GM19240 (cell line): ENCODE results near the gene PLK5.
"Not testable (repeated sequence)": the region's sequence is repeated elsewhere in the genome, so short reads cannot be mapped to it uniquely, and the experiment has no call there.

ENCODE experiments used
- DNase-seq: peaks from one replicate; pipeline ENCODE4 v3.0.0; 2011; ENCODE audit warnings: low spot score; ENCODE audit not compliant: insufficient read length

PLK5 gene

GRCh38 chr19:1491114-1491848 is 32.6 kb upstream of the PLK5 start, which contains the start of gene REEP6:
Gene REEP6, plus strand, starts transcription at chr19:1491181. Its CDS starts 89 bp downstream, at chr19:1491270.
- no peak for DNase-seq

DNA sequence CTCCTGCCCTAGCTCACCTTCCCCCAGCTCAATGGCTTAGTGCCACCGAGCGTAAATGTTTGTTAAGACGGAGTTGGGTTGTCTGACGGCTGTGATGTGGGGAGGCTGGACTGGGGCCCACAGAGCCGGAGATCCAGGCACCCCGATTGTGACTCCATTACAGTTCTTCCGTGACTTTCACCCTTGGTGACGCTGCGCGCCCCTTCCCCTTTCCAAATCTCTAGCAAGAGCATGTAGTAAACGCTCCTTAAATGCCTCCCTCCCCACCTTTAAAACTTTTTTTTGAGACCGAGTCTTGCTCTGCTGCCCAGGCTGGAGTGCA is 32.1 kb upstream of the PLK5 start:
- DNase-seq = no peak

- DNase-seq = no peak
Observed at GRCh38 chr19:1492474-1493006, 31.3 kb upstream of the PLK5 start.

- DNase-seq = no peak
Observed at GRCh38 chr19:1494115-1494815, 29.6 kb upstream of the PLK5 start.

DNA sequence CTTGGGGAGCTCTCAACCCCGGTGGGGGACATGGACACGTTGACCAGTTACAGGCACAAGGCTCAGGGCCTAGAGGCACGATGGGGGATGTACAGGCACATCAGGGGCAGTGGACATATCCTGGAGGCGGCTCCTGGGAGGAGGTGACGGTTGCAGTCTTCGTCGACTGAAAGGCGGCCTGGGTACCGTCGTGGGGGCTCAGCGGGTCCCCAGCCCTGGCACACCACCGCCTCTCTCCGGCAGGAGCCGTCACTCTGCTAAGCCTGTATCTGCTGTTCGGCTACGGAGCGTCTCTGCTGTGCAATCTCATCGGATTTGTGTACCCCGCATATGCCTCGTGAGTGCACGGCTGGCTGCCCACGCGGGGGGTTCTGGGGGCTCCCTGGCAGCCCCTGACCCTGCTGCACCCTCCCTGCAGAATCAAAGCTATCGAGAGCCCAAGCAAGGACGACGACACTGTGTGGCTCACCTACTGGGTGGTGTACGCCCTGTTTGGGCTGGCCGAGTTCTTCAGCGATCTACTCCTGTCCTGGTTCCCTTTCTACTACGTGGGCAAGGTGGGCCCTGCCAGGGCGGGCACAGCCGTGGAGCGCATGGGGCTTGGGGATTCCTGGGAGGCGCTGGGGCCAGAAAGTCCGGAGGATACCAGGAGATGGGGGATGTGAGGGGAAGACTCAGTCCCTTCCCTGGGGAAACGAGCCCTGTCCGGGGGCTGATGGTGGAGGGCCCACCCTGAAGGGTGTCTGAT is 28.7 kb upstream of the PLK5 start:
- DNase-seq = no peak

DNA sequence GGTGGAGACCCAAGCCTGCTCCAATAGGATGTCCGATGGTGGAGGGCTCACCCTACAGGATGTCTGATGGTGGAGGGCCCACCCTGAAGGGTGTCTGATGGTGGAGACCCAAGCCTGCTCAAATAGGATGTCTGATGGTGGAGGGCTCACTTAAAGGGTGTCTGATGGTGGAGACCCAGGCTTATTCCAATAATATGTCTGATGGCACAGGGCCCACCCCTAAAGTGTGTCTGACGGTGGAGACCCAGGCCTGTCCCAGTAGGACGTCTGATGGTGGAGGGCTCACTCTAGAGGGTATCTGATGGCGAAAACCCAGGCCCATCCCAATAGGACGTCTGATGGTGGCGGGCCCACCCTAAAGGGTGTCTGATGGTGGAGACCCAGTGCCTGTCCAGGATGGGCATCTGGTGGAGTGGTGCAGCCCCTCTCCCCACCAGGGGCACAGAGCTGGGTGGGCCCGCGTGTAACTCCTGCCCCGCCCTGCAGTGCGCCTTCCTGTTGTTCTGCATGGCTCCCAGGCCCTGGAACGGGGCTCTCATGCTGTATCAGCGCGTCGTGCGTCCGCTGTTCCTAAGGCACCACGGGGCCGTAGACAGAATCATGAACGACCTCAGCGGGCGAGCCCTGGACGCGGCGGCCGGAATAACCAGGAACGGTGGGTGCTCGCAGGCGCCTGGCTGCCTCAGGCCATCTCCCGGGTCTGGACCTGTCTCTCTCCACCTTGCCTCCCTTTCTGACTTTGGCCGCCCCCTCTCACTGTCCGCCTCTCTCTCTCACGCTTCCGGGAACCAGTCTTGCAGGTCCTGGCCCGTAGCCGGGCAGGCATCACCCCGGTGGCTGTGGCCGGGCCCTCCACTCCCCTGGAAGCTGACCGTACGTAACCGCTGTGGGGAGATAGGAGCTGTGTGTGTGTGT is 27.8 kb upstream of the PLK5 start:
- no peak for DNase-seq

DNA sequence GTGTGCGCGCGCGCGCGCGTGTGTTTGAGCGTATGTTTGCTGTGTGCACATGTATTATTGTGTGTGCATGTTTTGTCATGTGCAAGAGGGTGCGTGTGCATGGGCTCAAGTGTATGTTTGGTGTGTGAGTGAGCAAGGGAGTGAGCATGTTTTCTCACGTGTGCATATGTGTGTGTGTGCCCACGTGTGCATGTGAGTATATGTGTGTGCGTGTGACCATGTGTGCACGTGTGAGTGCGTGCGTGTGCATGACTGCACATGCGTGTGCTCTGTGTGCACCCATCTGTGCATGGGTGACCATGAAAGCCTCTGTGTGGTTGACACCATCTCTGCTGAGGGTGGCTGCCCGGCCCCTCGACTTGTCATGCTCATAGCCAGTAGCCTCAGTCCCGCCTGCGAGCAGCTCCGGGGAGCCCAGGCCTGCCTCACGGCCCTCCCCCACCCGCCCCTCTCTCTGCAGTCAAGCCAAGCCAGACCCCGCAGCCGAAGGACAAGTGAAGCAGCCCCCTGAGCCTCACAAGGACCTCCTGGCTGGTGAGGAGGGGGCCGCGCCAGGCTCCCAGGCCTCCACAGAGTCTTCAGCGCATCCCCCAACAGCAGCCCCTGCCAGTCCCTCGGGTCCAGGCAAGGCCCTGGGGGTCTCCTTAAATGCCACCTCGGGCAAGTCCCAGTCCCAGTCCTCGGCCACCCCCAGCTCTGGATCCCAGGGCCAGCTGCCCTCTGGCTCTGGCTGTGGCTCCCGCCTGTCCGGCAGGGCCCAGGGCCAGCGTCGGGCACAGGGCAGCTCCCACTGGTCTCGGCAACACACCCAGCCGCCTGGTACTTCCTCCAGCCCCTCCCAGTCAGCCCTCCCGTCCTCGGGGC is 26.9 kb upstream of the PLK5 start:
- DNase-seq = no peak

DNA sequence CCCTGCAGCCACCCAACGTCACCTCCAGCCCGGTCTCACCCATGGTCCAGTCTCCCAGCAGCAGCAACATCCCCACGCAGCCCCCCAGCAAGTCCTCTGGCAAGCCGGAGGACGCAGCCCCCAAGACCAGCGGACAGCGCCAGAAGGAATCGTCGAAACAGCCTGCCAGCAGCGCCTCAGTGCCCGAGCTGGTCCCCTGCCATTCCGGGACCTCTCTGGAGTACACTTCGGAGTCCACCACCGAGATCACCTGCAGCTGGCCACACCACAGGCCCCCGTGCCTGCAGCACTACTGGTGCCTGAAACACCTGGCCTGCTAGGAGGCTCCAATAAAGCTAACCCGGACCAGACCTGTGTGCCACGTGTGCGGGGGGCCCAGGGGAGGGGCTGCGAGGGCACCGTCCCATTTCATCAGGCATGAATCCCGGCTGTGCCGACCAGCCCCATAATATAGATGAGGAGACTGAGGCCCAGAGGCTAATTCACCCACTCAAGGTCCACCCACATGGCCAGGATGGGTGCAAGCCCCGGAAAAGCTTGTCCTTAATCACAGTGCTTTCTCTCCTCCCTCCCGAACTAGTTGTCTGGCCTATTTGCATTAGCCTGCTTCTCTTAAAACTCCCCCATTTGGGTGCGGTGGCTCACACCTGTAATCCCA is 26.2 kb upstream of the PLK5 start:
- DNase-seq = no peak

DNA sequence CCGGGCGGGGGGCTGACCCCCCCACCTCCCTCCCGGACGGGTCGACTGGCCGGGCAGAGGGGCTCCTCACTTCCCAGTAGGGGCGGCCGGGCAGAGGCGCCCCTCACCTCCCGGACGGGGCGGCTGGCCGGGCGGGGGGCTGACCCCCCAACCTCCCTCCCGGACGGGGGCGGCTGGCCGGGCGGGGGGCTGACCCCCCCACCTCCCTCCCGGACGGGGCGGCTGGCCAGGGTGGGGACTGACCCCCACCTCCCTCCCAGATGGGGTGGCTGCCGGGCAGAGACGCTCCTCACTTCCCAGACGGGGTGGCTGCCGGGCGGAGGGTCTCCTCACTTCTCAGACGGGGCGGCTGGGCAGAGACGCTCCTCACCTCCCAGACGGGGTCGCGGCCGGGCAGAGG is 24.6 kb upstream of the PLK5 start:
- DNase-seq = not testable (repeated sequence)

- DNase-seq = no peak
Observed at GRCh38 chr19:1501200-1501595, 22.7 kb upstream of the PLK5 start.

DNA sequence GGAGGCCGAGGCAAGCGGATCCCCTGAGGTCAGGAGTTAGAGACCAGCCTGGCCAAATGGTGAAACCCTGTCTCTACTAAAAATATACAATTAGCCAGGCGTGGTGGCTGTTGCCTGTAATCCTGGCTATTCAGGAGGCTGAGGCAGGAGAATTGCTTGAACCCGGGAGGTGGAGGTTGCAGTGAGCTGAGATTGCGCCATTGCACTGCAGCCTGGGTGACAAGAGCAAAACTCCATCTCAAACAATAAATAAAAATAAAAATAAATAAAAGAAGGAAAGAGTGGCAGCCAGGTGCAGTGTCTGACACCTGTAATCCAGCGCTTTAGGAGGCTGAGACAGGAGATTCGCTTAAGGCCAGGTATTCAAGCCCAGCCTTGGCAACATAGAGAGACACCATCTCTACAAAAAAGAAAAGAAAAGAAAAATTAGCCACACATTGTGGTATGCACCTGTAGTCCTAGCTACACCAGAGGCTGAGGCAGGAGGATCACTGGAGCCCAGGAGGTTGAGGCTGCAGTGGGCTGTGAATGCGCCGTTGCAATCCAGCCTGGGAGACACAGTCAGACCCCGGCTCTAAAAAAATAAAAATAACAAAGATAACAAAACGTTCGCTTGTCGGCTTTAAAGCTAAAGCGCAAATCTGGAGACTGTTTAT is 21.3 kb upstream of the PLK5 start:
- DNase-seq = no peak

GRCh38 chr19:1503089-1503924 is 20.6 kb upstream of the PLK5 start:
- no peak for DNase-seq

DNA sequence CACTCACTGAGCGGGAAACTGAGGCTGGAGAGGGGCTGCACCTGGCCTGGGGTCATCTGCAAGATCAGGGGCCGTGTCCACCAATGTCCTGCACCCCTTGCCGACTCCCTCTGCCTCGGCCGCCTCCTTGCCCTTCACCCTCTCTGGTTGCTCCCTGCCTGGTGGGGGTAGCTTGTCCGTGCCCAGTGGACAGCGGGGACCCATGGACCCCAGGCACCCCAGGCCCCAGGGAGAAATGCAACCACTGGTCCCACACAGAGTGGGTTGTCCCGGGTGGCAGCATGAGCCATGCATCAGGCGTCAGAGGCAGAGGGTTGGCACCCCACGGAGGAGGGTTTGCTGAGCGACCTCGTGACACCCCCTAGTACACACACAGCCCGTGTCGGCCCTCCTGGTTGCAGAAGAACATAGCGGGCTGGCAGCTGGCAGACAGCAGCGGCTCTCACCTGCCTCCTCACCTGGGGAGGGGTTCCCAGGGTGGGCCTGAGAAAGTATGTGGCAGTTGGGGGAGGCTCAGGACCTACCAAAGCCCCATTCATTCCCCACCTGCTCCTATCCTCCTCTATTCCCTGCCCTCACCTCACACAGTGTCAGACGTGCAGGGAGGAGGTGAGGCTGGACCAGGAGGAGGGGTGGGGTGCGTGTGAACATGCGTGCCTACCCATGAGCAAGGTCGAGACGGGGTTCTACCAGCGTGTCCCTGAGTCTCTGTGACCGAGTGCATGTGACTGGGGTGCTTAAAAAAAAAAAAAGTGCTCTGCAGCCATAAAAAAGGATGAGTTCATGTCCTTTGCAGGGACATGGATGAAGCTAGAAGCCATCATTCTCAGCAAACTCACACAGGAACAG is 19.7 kb upstream of the PLK5 start:
- no peak for DNase-seq

- no peak for DNase-seq
Observed at GRCh38 chr19:1505012-1505411, 18.9 kb upstream of the PLK5 start.

DNA sequence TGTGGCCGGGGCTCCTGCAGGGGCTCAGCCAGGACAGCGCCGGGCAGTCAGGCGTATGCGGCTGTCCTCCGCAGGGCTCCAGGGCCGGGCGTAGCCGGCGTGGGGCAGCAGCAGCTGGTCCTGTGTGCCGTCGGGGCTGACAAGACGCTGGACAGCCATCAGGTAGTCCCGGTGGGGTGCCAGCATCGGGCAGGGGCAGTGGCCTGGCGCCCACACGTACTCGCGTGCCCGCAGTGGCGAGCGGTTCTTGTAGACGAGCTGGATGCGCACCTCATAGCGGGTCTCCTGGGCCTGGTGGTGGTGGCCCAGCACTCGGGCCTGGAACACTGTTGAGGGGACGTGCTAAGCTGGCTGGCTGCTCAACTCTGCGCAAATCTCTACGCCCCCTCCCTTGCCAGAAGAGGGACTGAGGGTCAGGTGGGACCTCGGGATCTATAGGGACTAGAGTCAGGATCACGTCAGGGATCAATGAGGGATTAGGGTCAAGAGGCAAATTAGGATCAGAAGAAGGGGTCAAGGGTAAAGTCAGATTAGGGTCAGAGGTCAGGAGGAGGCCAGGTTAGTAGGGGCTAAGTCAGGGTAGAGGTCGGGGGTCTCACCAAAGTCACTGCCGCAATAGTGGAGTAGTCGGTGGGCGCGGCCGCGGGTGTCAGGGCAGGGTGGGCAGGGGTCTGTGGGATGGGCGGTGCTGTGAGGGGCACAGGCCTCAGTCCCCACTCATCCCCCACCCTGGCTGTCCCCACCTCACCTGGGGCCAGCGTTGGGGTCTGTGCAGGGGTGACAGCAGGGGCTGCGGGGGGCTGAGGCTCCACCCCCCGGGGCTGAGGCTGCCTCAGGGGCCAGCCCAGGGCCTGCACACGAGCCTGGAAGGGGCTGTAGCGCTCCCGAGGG is 17.6 kb upstream of the PLK5 start:
- no peak for DNase-seq

DNA sequence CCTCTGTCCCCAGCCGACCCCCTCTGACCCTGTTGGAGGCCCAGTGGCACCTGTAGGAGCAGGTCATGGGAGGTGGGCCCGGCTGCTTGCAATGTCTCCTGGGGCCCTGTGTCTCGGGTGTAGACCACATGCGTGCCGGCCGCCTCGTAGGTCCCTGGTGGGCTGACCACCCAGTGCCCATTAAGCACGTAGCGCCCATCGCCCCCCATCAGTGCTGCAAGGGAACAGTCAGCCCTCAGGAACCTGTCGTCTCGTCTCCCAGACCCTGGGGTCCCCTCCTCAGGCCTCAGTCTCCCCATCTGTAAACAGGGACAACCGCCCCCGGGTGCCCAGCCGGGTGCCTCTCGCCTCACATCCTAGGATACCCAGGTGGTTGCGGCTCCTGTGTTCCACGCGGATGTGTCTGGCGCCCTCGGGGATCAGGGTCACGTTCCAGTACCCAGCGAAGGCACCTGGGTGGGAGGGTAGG is 16.7 kb upstream of the PLK5 start:
- no peak for DNase-seq
